Prostate gland (tissue), 2 donors: Measurements from ENCODE around the gene NPB. TPM values are rescaled to one million over a fixed set of nuclear protein-coding genes. Genes with fewer than 3 reads are reported as not detected.
A peak's percentile ranks its signal among the peaks of the same experiment; 100 is the strongest.

Source experiments
- DNase-seq: peaks from one replicate; pipeline ENCODE4 v3.0.0-alpha.2; 2019; ENCODE audit warnings: low spot score
- H3K27ac ChIP-seq, 2 donors: fragments of 200-600 bp; sonication (generic); 2 replicates each; pipeline ENCODE4 v1.5.1; 2017 to 2019
- H3K27me3 ChIP-seq: fragments of 200-600 bp; sonication (generic); replicated peaks from 2 replicates; pipeline ENCODE4 v1.5.1; 2019; ENCODE audit not compliant: insufficient read depth
- H3K36me3 ChIP-seq, 2 donors: fragments of 200-600 bp; sonication (generic); 1 replicate in 1 of 2; 2 replicates in 1 of 2; pipeline versions ENCODE4 v1.5.1 to v1.8.1; 2017 to 2019
- H3K4me1 ChIP-seq: fragments of 200-600 bp; sonication (generic); replicated peaks from 2 replicates; pipeline ENCODE4 v1.5.1; 2019
- H3K4me3 ChIP-seq, 2 donors: fragments of 200-600 bp; sonication (generic); 2 replicates each; pipeline ENCODE4 v1.5.1; 2017 to 2019
- H3K9me3 ChIP-seq: fragments of 200-600 bp; sonication (generic); 2 replicates; pipeline ENCODE4 v1.5.1; 2017
- CTCF ChIP-seq, 4 experiments: fragments of 200-600 bp in 2 of 4; fragments of 450-650 bp in 2 of 4; sonication (generic) in 2 of 4; IDR thresholded peaks; 1 replicate in 3 of 4; 2 replicates in 1 of 4; pipeline ENCODE4 v1.5.1; 2016 to 2019; ENCODE audit warnings: antibody characterized with exemption in 4 of 4, mild to moderate bottlenecking in 2 of 4, moderate library complexity in 2 of 4
- POLR2A ChIP-seq: fragments of 450-650 bp; IDR thresholded peaks from one replicate; pipeline ENCODE4 v1.6.1; 2016; ENCODE audit warnings: antibody characterized with exemption, mild to moderate bottlenecking
- POLR2AphosphoS5 ChIP-seq: sonication (generic); formaldehyde crosslinking; IDR thresholded peaks from one replicate; pipeline ENCODE4 v1.6.1; 2017; ENCODE audit warnings: antibody characterized with exemption
- WGBS: methylation state at CpG from one replicate; pipeline ENCODE4 v1.1.5; 2018; 5-methylcytosine and 5-hydroxymethylcytosine counted together
- intact Hi-C: fragments of 100-400 bp; cut with DNase I; formaldehyde crosslinking; loops from one replicate; pipeline ENCODE4 v1.14.2; 2022
- total RNA-seq, 2 donors: library from RNA; depleted of rRNA; stranded (reverse); fragments of >200 nt; gene quantifications; one replicate each; pipeline ENCODE4 v1.1.0, GENCODE V29; 2016

The NPB gene
- total RNA-seq, 2 donors from 2014 or later, result 9.8 to 10.9 TPM

- H3K27ac ChIP-seq, result no peak overlapping the region
- peaks cover 4% of the 10 kb centered on the region for H3K4me1 ChIP-seq
- intact Hi-C loops, result no loop called here
- no peak for DNase-seq
- H3K36me3 ChIP-seq, result peaks cover 0 to 5% of the 10 kb centered on the region in 2 donors
- H3K9me3 ChIP-seq, result no peaks in the 10 kb centered on the region
- no peak overlapping the region for H3K4me3 ChIP-seq
- TF ChIP-seq CTCF (IDR thresholded peaks at IDR 0.05) (no peak), POLR2A (no peak), POLR2AphosphoS5 (no peak)
- no peaks in the 10 kb centered on the region for H3K27me3 ChIP-seq
- WGBS, result 64% methylated on average over 13 of the region's 18 CpGs
Measured at GRCh38 chr17:81900181-81900820, 1.7 kb upstream of the NPB start.

- H3K27ac ChIP-seq, result no peak overlapping the region
- intact Hi-C loops, result no loop called here
- 52% methylated on average over 21 of the region's 21 CpGs for WGBS
- TF ChIP-seq CTCF (IDR thresholded peaks at IDR 0.05), result no peak
- TF ChIP-seq POLR2AphosphoS5, result no peak
- TF ChIP-seq POLR2A, result no peak
- H3K4me1 ChIP-seq, result peaks cover 4% of the 10 kb centered on the region
- peak overlapping the region; percentile 19 to 33 for H3K4me3 ChIP-seq
- H3K27me3 ChIP-seq, result no peaks in the 10 kb centered on the region
- H3K9me3 ChIP-seq, result no peaks in the 10 kb centered on the region
- H3K36me3 ChIP-seq, result peaks cover 0 to 5% of the 10 kb centered on the region in 2 donors
- no peak for DNase-seq
Measured at GRCh38 chr17:81901167-81902022, 643 bp upstream of the NPB start.

- H3K4me3 ChIP-seq, result peak overlapping the region in 1 of 2 donors; percentile 33
- no peak for DNase-seq
Measured at GRCh38 chr17:81902653-81903414, 796 bp downstream of the NPB start.

GRCh38 chr17:81903415-81903831 is 1.4 kb downstream of the NPB start:
- intact Hi-C loops, result no loop called here
- no peak overlapping the region for H3K4me3 ChIP-seq
- no peak overlapping the region for H3K27ac ChIP-seq
- H3K36me3 ChIP-seq, result peaks cover 0 to 5% of the 10 kb centered on the region in 2 donors
- no peaks in the 10 kb centered on the region for H3K9me3 ChIP-seq
- 88% methylated on average over 6 of the region's 10 CpGs for WGBS
- H3K4me1 ChIP-seq, result peaks cover 4% of the 10 kb centered on the region
- no peaks in the 10 kb centered on the region for H3K27me3 ChIP-seq
- no peak for TF ChIP-seq POLR2A
- no peak for TF ChIP-seq POLR2AphosphoS5
- TF ChIP-seq CTCF (IDR thresholded peaks at IDR 0.05), result no peak
- no peak for DNase-seq

More at GRCh38 chr17:81902653-81903414, 796 bp downstream of the NPB start:
- 45% methylated on average over 32 of the region's 47 CpGs for WGBS
- Histone ChIP-seq H3K9me3 (no peaks in the 10 kb centered on the region), H3K4me1 (peaks cover 4% of the 10 kb centered on the region), H3K27me3 (no peaks in the 10 kb centered on the region), H3K27ac (no peak overlapping the region), H3K36me3 (peaks cover 0 to 5% of the 10 kb centered on the region in 2 donors)
- TF ChIP-seq POLR2AphosphoS5, result no peak
- no peak for TF ChIP-seq POLR2A
- no peak for TF ChIP-seq CTCF (IDR thresholded peaks at IDR 0.05)
- intact Hi-C loops, result no loop called here
